ENCODE results near the gene LMBR1.
A peak's percentile ranks its signal among the peaks of the same experiment; 100 is the strongest.
"Not testable (repeated sequence)": the region's sequence is repeated elsewhere in the genome, so short reads cannot be mapped to it uniquely, and the experiment has no call there.

LMBR1 gene

GRCh38 chr7:156892821-156893706 is at the start of gene LMBR1:
LMBR1 (minus strand) TSS chr7:156893183; CDS start chr7:156892993, 190 bp downstream.
- peak; percentile 85 to 98 for DNase-seq

- DNase-seq, result no peak
These were observed 49.7 kb upstream of the LMBR1 start for GRCh38 chr7:156942708-156943090.

DNA sequence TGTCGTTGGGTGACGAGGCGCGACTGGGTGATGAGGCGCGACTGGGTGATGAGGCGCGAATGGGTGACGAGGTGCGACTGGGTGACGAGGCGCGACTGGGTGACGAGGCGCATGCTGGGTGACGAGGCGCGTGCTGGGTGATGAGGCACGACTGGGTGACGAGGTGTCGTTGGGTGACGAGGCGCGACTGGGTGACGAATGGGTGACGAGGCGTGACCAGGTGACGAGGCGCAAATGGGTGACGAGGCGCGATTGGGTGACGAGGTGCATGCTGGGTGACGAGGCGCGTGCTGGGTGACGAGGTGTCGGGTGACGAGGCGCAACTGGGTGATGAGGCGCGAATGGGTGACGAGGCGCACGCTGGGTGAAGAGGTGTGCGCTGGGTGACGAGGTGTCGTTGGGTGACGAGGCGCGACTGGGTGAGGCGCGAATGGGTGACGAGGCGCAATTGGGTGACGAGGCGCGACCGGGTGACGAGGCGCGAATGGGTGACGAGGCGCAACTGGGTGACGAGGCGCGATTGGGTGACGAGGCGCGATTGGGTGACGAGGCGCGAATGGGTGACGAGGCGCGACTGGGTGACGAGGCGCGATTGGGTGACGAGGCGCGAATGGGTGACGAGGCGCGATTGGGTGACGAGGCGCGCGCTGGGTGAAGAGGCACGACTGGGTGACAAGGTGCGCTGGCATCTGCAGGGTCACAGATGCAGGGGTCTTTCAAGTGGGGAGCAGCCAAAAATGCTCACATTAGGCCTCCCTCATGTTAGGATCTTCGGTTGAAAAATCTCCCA is 48.6 kb upstream of the LMBR1 start:
- DNase-seq, result no peak

GRCh38 chr7:156940421-156941122 is 47.6 kb upstream of the LMBR1 start:
- DNase-seq, result no peak

GRCh38 chr7:156936766-156937165 is 43.8 kb upstream of the LMBR1 start:
- not testable (repeated sequence) for DNase-seq

GRCh38 chr7:156935250-156935649 is 42.3 kb upstream of the LMBR1 start:
- no peak for DNase-seq

DNA sequence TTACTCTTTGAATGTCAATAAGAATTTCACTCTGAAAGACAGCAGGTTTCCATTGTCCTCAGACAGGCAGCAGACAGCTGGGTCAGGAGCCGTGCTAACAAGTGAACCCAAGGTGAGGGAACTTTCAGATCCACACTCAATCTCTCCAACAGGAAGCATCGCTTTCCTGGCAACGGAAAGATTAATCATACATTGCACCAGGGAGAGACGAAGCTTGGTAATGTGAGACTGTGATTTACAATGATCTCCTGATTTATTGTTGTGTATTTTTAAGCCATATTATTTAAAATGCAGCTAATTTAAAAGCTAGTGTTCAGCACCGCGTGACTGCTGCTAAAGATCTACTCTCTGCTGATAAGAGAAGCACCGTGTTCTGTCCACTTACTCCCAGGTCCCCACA is 39.0 kb upstream of the LMBR1 start:
- peak; percentile 19 to 22 for DNase-seq

- peak in 1 of 2 experiments; percentile 10 for DNase-seq
These were observed 37.0 kb upstream of the LMBR1 start for GRCh38 chr7:156929789-156930539.

- DNase-seq, result no peak
These were observed 35.4 kb upstream of the LMBR1 start for GRCh38 chr7:156928406-156928747.

DNA sequence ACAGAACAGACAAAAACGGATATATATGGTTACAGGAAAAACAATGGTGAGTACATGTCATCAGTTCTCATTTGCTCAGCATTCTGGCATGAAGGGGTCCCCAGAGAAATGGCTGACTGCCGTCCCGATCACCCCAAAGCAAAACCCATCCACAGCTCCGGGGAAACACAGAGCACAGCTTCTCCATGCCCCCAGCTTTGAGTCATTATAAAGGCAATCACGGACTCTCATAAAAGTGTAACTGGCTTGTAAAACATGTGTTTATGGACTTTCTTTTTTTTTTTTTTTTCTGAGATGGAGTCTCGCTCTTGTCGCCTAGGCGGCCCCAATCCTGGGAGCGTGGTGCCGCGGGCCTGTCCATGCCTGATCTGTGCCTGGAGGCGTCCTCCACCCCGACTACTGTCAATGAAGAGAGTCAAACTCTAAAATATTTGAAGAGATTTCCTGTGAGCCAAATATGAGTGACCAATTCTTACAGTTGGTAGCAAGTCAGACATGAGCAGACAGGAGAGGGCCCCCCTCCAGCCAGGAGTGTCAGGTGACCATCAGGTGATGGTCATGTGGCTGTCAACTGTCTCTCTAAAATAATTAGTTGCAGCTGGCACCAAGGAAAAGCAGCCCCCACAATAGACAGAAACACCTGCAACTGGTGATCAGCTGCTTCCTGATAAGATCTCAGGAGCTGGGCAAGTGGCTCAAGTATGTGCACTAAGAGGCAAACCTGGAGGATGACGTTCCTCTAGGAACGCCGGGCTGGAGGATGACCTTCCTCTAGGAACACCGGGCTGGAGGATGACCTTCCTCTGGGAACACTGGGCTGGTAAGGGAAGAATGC is 34.8 kb upstream of the LMBR1 start:
- DNase-seq, result peak in 1 of 2 experiments; percentile 18

GRCh38 chr7:156925821-156926220 is 32.8 kb upstream of the LMBR1 start:
- not testable (repeated sequence) for DNase-seq

GRCh38 chr7:156922304-156922703 is 29.3 kb upstream of the LMBR1 start:
- not testable (repeated sequence) for DNase-seq

- not testable (repeated sequence) for DNase-seq
These were observed 27.7 kb upstream of the LMBR1 start for GRCh38 chr7:156920487-156921373.

DNA sequence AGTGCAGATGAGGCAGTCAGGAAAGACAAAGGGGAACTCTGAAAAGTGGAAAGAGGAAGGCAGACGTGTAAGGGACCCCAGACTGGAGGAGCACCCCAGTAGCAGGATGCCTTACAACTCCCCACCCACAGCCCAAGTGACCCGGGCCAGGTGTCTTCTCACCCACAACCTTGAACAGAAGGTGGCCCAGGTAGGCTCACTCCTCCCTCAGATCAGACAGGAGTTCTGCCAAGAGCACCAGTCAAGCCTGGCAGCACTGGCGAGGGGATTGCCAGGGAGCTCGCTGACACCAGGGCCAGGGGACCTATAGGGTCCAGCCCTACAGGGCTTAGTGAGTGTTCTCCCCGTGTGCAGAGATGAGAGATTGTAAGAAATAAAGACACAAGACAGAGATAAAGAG is 27.1 kb upstream of the LMBR1 start:
- no peak for DNase-seq

GRCh38 chr7:156919132-156919713 is 26.2 kb upstream of the LMBR1 start:
- no peak for DNase-seq

- no peak for DNase-seq
These were observed 25.7 kb upstream of the LMBR1 start for GRCh38 chr7:156918635-156919034.

DNA sequence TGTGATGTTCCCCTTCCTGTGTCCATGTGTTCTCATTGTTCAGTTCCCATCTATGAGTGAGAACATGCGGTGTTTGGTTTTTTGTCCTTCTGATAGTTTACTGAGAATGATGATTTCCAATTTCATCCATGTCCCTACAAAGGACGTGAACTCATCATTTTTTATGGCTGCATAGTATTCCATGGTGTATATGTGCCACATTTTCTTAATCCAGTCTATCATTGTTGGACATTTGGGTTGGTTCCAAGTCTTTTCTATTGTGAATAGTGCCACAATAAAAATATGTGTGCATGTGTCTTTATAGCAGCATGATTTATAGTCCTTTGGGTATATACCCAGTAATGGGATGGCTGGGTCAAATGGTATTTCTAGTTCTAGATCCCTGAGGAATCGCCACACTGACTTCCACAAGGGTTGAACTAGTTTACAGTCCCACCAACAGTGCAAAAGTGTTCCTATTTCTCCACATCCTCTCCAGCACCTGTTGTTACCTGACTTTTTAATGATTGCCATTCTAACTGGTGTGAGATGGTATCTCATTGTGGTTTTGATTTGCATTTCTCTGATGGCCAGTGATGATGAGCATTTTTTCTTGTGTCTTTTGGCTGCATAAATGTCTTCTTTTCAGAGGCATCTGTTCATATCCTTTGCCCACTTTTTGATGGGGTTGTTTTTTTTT is 16.7 kb upstream of the LMBR1 start:
- DNase-seq, result not testable (repeated sequence)

DNA sequence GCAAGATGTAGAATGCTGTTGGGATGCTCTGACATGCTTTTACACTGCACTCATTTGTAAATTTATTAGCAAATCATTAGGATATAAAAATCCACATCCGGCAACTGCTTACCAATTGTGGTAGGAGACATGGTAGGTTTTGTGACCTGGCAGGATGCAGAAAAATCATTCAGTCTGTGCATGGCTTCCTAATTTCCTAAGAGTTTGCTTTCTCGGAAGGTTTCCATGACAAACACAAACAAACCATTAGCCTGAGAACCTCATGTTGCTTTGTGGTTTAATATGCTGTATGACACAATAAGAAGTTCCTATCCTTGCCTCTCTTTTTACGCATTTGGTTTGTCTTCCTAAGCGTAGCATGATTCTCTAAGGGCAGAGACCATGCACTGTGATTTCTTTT is 14.7 kb upstream of the LMBR1 start:
- no peak for DNase-seq

GRCh38 chr7:156906200-156906649 is 13.2 kb upstream of the LMBR1 start:
- DNase-seq, result no peak

All from NCI-H526 (cell line).